Fibroblast of skin of right quadriceps (primary cell): Measurements from ENCODE around the gene LONRF3.
A peak's percentile ranks its signal among the peaks of the same experiment; 100 is the strongest.
"Not testable (repeated sequence)": the region's sequence is repeated elsewhere in the genome, so short reads cannot be mapped to it uniquely, and the experiment has no call there.

Experiments
- DNase-seq: peaks from one replicate; pipeline ENCODE4 v3.0.0-alpha.2; 2013

LONRF3 gene

DNA sequence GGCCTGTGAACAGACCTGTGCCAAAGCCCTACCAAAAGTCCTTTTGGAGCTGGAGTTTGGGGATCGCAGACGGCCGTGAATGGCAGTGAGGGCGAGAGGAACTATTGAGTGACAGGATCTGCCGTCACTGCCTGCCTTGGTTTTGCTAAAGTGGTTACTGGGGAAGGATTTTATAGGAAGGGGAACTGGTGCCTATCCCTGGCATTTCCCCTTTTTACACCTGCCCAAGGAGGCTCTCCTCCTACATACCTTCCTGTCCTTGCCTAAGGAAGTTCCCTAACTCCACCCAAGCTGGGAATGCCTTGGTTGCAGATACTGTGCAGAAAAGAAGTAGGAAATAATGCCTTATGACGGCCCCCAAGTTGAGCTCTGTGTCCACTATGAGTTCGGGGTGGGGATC is 14.5 kb downstream of the LONRF3 start:
- DNase-seq, result no peak

DNA sequence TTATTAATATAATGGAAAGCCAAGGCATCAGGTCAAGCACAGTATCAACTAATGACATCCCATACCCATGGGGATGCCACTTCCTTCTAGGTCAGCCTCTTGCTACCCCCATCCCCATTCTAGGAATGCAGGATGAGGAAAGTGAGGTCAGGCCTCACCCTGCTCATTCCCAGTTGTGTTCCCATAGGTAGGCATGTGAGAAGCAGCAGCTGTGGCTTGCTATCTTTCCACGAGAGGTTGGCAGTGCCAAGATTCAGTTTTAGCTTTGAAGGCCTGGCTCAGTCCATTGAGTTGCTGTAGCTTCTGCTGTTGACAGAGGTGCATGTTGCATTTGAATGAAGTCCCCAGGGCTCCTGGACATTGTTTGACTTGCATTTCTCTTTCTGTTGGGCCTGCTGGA is 15.5 kb downstream of the LONRF3 start:
- DNase-seq, result no peak

DNA sequence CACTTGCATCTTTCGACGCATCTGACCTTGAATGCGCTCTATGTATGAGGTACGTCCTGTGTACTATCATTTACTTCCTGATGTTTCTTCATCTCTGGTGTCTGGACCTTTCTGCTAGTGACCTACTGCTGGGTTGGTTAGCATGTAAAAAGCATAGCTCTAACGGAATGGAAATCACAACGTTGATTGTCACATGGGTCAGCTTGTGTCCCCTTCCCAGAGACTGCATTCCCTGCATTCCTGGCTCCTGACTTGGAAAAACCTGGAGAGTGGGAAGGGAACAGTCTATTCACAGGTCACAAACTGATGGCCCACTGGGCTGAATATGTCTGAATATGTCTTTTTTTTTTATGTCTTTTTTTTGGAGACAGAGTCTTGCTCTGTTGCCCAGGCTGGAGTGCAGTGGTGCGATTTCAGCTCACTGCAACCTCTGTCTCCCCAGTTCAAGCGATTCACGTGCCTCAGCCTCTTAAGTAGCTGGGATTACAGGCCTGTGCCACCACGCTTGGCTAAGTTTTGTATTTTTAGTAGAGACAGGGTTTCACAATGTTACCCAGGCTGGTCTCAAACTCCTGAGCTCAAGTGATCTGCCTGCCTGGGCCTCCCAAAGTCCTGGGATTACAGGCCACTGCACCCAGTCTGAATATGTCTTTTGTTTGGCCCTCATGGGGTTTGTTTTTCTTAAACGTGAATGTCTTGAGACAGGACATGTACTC is 16.3 kb downstream of the LONRF3 start:
- no peak for DNase-seq

DNA sequence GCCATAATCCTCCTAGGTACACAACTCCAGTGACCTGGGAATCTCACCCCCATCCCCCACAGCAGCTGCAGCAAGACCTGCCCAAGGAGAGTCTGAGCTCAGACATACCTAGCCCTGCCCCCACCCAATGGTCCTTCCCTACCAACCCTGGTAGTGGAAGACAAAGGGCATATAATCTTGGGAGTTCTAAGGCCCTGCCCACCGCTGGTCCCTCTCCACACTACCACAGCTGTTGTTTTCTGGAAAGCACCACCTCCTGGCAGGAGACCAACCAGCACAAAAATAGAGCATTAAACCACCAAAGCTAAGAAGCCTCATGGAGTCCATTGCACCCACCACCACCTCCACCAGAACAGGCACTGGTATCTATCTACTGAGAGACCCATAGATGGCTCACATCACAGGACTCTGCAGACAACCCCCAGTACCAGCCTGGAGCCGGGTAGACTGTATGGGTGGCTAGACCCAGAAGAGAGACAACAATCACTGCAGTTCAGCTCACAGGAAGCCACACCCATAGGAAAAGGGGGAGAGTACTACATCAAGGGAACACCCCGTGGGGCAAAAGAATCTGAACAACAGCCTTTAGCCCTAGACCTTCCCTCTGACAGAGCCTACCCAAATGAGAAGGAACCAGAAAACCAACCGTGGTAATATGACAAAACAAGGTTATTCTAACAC is 18.2 kb downstream of the LONRF3 start:
- DNase-seq, result not testable (repeated sequence)

DNA sequence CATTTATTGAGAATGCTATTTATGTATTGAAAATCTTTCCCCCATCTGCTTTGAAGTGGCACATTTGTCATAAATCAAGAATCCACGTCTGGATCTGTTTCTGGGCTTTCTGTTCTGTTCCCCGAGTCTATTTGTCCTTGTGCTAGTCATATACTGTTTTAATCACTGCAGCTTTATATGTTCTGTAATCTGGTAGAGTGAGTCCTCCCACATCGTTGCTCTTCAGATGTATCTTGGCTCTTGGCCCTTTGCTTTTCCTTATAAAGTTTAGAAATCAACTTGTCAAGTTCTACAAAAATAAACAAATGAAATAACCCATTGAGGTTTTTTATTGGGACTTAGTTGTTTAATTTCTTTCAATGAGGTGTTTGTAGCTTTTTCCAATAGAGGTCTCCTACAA is 29.0 kb downstream of the LONRF3 start:
- no peak for DNase-seq

DNA sequence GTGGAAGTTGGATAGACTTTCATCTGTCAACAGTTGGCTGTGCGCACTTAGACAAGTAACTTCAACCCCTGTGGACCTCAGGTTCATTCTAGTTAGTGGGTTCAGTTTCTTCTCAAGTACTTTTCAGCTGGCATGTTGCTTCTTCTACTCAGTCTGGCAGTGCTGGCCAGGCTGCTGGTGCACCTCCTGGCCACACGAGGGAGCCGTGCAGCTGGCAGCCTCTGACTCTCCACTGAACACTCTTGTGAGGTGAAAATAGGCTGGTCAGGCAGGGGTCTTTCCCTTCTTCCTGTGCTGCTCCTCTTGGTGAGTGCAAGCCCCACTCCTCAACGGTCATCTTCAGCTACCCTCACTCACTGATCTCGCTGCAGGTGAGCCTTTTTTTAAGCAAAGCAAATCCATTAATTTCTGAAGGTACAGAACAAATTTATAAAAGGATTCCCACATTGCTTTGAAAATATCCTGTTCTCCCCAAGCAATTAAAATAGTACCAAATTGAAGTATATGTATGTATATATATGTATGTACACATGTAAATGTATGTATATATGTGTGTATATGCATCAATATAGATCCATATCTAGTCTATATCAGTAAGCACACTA is 30.6 kb downstream of the LONRF3 start:
- DNase-seq, result peak; percentile 9

DNA sequence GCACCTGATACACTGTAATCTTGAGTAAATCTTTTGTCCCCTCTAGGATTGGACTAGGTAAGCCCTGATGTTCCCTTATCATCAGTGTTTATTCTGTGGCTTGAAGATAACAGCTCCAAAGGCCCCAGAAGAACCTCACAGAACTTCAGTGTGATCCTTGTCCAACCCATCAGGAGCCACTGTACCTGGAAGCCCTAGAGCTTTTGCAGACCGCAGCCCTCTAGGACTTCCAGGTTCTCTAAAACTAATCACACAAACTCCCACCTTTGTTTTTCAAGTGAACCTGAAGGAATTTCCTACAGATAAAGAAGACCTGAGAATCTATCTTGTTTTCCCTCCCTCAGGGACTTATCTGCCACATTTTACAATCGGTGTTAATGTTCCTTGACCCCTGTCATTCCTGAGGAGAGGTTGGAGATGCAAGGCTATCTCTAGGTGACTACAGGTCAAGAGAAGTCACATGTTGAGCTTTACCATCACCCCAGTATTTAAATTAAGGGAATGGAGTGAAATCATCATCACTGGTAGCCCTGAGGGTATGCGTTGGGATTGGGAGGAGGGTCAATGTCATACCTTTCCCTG is 32.9 kb downstream of the LONRF3 start:
- no peak for DNase-seq

DNA sequence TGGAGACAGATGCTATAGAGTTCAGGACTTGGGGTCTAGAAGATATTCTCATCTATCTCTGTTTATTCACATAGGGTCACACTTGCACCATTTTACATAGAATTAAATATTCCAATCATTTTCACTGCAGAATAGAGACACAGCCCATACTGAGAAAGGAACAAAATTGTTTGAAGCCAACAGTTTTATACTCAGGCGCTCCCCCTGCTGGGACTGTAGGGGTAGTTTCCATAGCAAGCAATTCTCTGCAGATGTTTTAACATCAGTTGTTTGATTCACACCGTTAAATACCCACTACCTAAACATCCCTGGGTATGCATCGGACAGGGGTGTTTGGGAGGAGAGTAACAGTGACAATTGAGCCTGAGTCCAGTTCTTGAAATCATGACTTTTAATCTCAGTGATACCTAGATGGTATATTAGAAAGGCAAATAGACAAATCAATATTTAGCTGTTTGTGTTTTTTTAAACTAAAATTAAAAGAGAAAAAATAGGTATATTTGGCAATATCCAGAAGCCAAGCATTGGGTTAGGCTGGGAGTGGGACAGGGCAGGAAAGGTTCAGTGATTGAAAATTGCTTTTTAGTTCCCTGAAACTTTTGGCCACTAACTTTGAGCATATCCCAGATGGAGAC is 33.8 kb downstream of the LONRF3 start:
- peak; percentile 1 for DNase-seq

DNA sequence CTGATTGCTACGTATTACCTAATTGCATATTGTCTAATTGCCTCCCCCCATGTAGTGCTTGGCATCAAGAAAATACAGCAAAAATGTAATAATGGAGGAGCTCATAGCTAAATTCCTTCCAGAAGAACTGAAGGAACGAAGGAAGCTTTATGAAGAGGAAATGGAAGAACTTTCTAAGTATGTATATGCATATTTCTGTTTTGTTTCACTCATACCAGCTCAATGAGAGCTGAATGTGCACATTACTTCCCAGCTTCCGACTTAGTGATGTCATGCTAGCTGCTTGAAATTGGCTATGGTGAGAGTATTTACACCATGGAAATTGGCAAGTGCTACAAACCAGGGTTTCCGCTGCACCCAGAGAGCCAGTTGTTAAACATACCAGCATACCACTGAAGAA is 34.7 kb downstream of the LONRF3 start:
- no peak for DNase-seq

DNA sequence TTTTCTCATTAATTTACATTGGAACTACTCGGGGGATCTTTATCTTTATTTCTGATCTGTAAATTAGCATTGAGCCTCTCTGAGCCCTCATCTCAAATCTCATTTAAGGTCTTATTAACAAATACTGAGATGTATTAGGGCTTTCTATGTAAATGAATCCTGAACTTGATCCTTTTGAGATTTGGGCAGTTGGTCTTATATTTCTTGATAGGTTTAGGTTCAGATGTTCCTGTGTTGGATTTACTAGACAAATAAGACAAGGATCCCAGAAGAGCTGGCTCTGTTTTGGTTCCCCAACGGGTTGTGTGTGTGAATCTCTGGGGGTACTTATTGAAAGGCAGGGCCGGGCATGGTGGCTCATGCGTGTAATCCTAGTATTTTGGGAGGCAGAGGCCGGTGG is 36.1 kb downstream of the LONRF3 start:
- DNase-seq, result no peak

DNA sequence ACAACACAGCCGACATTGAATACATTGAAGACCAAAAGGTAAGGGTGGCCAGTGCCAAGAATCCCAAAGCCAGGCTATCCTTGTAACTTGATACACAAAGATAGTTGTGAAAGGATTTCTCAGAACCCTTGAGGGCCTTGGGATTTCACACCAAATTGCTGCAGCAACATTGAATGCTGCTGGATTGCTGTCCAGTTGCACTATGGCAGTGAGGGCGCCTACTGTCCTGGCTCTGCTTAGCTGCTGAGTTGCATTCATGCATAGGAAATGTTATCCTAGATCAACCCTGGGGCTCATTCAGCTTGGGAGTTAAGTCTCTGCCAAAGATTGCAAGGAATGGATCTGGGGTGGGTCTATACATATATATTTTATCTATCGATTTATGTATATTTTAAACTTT is 38.7 kb downstream of the LONRF3 start:
- DNase-seq, result no peak

DNA sequence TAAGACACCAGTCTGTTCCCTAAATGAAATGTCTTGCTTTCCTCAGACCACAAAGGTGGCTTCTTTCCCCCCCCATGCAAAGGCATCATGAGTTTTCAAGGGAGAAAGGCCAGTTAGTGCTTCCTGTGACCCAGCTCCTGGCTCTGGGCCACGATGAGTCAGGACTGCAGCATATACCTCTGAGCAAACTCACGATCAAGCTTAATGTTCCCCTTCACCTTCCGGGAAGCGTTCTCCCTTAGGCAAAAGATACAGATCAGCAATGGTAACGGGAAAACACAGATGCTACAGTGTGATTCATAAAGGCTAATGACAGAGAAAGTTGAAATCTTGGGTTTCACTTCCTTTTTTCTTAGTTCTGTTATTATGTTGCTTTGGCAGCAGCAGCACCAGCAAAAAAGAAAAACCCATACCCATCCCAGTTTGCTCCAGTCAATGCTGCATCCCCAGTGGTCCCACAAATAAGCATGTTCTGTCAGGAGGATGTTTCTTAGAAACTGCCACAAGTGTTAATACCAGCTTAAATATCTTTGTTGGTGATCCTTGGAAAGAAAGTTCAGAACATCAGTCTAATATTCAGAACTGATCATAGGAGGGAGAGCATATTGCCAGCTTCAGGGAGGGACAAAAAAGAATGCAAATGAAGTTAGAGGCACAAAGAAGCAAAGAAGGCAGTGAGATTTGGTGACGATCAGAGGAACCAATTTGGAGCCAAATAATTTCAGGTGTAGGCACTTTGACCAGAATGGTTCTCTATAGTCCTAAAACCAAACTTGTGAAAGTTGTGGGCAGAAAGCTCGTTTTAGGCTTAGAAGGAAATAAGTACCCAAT is 41.2 kb downstream of the LONRF3 start:
- peak; percentile 61 for DNase-seq

DNA sequence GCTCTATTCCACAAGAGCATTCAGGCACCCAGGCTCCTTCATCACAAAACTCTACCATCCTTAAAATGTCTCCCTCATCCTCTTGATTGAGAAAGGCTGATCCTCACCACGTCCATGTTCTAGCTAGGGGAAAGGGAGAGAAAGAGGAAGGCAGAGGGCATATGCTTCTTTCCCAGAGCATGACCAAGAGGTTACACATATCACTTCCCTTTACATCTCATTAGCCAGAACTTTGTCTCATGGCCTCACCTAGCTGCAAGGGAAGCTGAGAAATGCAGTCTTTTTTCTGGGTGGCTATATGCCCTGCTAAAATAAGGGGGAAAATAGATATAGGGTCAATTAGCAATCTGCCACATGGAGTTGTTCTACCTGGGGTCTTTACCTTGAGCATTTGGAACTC is 42.7 kb downstream of the LONRF3 start:
- no peak for DNase-seq

DNA sequence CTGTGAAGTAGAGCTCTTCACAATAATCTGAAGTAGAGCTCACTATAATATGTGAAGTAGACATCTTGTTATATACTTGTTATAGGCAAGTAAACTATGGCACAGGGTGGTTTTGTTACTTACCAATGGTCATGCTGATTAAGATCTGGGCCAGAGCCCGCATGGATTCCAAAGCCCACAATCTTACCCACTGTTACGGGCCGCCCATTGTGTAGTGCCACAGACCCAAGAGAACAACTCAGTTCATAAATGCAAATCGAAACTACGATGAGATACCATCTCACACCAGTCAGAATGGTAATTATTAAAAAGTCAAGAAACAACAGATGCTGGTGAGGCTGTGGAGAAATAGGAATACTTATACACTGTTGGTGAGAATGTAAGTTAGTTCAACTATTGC is 51.5 kb downstream of the LONRF3 start:
- DNase-seq, result no peak

DNA sequence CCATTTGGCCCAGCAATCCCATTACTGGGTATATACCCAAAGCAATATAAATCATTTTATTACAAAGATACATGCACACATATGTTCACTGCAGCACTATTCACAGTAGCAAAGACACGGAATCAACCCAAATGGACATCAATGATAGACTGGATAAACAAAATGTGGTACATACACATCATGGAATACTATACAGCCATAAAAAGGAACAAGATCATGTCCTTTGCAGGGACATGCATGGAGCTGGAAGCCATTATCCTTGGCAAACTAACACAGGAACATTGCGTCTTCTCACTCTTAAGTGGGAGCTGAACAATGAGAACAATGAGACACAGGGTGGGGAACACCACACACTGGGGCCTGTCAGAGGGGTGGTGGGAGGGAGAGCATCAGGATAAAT is 51.9 kb downstream of the LONRF3 start:
- DNase-seq, result not testable (repeated sequence)

DNA sequence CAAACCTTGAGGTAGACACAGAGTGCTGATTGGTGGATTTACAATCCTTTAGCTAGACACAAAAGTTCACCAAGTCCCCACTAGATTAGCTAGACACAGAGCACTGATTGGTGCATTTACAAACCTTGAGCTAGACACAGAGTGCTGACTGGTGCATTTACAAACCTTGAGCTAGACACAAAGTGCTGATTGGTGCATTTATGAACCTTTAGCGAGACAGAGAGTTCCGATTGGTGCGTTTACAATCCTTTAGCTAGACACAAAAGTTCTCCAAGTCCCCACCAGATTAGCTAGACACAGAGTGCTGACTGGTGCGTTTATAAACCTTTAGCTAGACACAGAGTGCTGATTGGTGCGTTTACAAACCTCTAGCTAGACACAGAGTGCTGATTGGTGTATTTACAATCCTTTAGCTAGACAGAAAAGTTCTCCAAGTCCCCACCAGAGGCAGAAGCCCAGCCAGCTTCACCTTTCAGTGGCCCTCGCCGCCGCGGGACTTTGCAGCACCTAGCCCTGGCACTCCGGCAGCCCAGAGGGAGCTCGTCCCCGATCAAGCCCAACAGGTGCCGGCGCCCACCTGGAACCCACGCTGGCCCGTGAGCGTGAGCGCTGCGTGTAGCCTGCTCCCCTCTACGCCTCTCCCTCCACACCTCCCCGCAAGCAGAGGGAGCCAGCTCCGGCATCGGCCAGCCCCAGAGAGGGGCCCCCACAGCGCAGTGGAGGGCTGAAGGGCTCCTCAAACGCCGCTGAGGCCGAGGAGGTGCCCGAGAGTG is 53.7 kb downstream of the LONRF3 start:
- DNase-seq, result not testable (repeated sequence)

DNA sequence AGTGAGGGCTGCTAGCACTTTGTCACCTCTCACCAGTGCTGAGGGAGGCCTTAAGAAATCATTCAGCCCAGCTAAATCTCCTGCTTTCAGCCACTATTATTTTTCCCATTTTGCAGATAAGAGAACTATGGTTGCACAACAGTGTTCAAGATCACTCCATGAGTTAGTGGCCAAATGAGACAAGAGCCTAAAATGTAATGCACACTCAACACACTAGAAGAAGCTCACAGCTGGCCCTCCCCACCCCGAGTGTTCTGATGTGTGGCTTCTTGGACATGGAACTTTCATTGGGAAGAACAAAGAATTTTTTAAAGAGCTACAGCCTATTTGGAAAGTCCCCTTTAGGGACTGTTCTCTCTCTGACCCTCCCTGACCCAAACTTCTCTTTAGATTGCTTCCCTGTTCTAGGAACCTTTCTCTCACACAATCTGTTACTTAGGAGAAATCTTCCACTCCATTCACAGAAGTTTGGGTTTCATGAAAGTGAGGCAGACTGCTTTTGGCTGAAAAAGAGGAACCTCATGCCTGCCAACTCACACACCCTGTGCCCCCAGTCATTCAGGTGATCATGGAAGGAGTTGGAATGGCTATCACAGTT is 54.4 kb downstream of the LONRF3 start:
- DNase-seq, result no peak

DNA sequence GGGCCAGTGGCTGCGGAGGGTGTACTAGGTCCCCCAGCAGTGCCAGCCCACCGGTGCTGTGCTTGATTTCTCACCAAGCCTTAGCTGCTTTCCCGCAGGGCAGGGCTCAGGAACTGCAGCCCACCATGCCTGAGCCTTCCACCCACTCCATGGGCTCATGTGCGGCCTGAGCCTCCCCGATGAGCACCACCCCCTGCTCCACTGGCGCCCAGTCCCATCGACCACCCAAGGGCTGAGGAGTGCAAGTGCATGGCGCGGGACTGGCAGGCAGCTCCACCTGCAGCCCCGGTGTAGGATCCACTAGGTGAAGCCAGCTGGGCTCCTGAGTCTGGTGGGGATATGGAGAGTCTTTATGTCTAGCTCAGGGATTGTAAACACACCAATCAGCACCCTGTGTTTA is 55.2 kb downstream of the LONRF3 start:
- not testable (repeated sequence) for DNase-seq

DNA sequence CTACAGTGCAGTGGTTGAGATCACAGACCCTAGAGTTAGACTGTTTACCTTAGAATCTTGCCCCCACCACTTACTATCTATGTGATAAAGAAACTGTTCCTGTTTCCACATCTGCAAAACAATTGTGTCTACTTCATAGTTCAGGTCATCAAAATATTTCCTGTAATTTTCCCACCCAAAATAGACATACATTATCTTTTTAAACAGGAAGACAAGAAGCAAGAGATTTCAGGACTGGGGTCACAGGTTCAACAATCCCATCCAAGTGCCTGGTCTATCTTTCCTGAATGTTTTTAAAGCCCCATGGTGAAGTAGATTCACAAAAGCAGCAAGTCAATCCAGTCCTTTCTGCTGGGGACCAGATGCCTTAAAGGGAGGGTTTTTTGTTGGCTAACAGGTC is 56.6 kb downstream of the LONRF3 start:
- no peak for DNase-seq

DNA sequence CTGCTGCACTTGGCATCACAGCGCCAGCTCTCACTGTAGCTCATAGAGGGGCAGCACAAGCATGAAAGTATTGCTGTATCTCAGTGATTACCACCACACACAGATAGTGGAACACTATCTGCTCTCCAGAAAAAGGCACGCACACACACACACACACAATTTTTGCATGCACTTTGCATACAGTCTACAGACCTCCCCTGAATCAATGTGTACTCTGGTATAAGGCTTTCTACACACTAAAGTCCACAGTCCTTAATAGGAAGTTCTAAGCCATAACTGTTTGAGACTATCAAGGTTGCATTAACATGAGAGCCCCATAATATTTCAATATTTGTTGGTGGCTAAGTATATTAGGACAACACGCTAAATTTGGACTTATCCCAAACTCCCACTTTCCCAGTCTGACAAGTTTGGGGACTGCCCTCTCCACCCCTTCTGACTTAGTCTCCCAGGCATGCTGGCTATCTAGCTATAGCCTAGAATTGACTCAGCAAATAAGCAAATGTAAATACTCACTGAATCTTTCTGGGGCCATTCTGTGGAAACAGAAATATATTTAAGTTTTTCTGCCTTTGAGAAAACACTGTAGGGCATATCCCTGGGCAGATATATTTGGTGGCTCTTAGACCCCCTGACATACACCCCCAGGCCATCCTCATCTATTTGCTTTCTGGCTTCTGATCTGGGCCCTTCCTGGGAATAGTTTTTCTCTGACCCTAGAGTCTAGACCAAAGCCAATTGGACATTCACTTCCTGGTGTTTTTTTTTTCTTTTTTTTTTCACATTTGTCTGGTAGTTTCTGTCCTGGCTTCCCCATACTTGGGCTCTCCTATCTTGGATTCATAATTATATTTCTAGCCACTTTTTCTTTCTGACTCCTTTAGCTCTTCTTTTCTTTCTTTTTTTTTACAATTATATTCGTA is 62.0 kb downstream of the LONRF3 start:
- no peak for DNase-seq
